Lung (tissue), 12 donors: Measurements from ENCODE around the gene CYSRT1. TPM values are rescaled to one million over a fixed set of nuclear protein-coding genes. Genes with fewer than 3 reads are reported as not detected.

ENCODE experiments used
- ATAC-seq: fragments of 200-7000 bp; cut with Tn5 transposase; one replicate; pipeline ENCODE4 v1.9.1; 2020; ENCODE audit warnings: moderate number of reproducible peaks; ENCODE audit not compliant: insufficient read depth, low FRiP score
- DNase-seq, 3 donors: peaks; one replicate each; pipeline ENCODE4 v3.0.0-alpha.2; 2013 to 2017
- H3K27ac ChIP-seq, 2 donors: one replicate each; pipeline ENCODE4 v1.5.1; 2013; ENCODE audit warnings: mild to moderate bottlenecking in 2 of 2, moderate library complexity in 2 of 2, control low read depth in 1 of 2, inconsistent platforms in 1 of 2, low read depth in 1 of 2, low read length in 1 of 2
- H3K27me3 ChIP-seq, 3 donors: one replicate each; pipeline ENCODE4 v1.5.1; 2013; ENCODE audit warnings: low read length in 2 of 3; ENCODE audit not compliant: control insufficient read depth in 3 of 3, insufficient read depth in 3 of 3
- H3K36me3 ChIP-seq, 4 donors: one replicate each; pipeline ENCODE4 v1.5.1; 2013; ENCODE audit warnings: low read length in 4 of 4, mild to moderate bottlenecking in 1 of 4, moderate library complexity in 1 of 4; ENCODE audit not compliant: control insufficient read depth in 4 of 4, insufficient read depth in 4 of 4
- H3K4me1 ChIP-seq, 5 donors: one replicate each; pipeline ENCODE4 v1.5.1; 2013; ENCODE audit warnings: low read length in 5 of 5, mild to moderate bottlenecking in 2 of 5, moderate library complexity in 1 of 5; ENCODE audit not compliant: control insufficient read depth in 5 of 5, insufficient read depth in 5 of 5
- H3K4me3 ChIP-seq: one replicate; pipeline ENCODE4 v1.5.1; 2013; ENCODE audit warnings: mild to moderate bottlenecking, control low read depth, moderate library complexity
- H3K9ac ChIP-seq, 2 donors: one replicate each; pipeline ENCODE4 v1.5.1; 2013; ENCODE audit warnings: low read length in 2 of 2, control low read depth in 1 of 2; ENCODE audit not compliant: insufficient read depth in 1 of 2
- H3K9me3 ChIP-seq, 4 donors: one replicate each; pipeline ENCODE4 v1.5.1; 2013; ENCODE audit warnings: low read length in 3 of 4, mild to moderate bottlenecking in 1 of 4, moderate library complexity in 1 of 4; ENCODE audit not compliant: control insufficient read depth in 4 of 4, insufficient read depth in 3 of 4
- CTCF ChIP-seq: IDR thresholded peaks from 2 replicates; pipeline ENCODE4 v1.5.1; 2012; ENCODE audit warnings: mild to moderate bottlenecking; ENCODE audit errors: control extremely low read depth, extremely low read depth
- WGBS, 2 donors: extraction: QIAGEN DNeasy Blood & Tissue Kit; methylation state at CpG; one replicate each; pipeline ENCODE4 v1.1.7; 2013; 5-methylcytosine and 5-hydroxymethylcytosine counted together
- polyA plus RNA-seq, 2 donors: library from polyadenylated mRNA; stranded (reverse); fragments of 200-250 nt; gene quantifications; one replicate each; pipeline ENCODE4 v1.2.1, GENCODE V29; 2013
- total RNA-seq, 2 donors: library from RNA; depleted of rRNA in 1 of 2; stranded (reverse); fragments of >200 nt in 1 of 2; gene quantifications; one replicate each; pipeline ENCODE4 v1.2.1, GENCODE V29; 2014 to 2021
- donor health status: control.
- donor health status: control.
- donor health status: Bipolar disorder and iron deficiency.
- donor health status: healthy.
- donor health status: DM: yes; HTN: yes; CAD: no.

Gene CYSRT1
- total and polyA plus RNA-seq, 4 donors, result 0.70 to 2.7 (median 0.92) TPM; not detected in 1

GRCh38 chr9:137206602-137207001 lies 18.4 kb upstream of the CYSRT1 start:
- peaks cover 3 to 26% (median 23%) of the 10 kb centered on the region in 5 donors for H3K4me1 ChIP-seq
- H3K36me3 ChIP-seq, result peaks cover 0 to 14% (median 8%) of the 10 kb centered on the region in 4 donors
- no peak for ATAC-seq
- H3K9ac ChIP-seq, result no peak overlapping the region
- no peaks in the 10 kb centered on the region for H3K27me3 ChIP-seq
- H3K27ac ChIP-seq, result no peak overlapping the region
- no peak for DNase-seq
- TF ChIP-seq CTCF, result no peak
- no peak overlapping the region for H3K4me3 ChIP-seq
- H3K9me3 ChIP-seq, result peaks cover 0 to 2% (median 0%) of the 10 kb centered on the region in 4 donors
- 77 to 85% methylated on average over 7 of the region's 7 CpGs for WGBS, 2 donors

- H3K4me1 ChIP-seq, result peaks cover 0 to 5% (median 2%) of the 10 kb centered on the region in 5 donors
- H3K27ac ChIP-seq, result no peak overlapping the region
- no peaks in the 10 kb centered on the region for H3K9me3 ChIP-seq
- DNase-seq, result no peak
- H3K4me3 ChIP-seq, result no peak overlapping the region
- peaks cover 0 to 33% (median 6%) of the 10 kb centered on the region in 4 donors for H3K36me3 ChIP-seq
- H3K9ac ChIP-seq, result no peak overlapping the region
- TF ChIP-seq CTCF, result no peak
- WGBS, 2 donors, result 80% methylated on average over 13 of the region's 13 CpGs
- ATAC-seq, result no peak
- no peaks in the 10 kb centered on the region for H3K27me3 ChIP-seq
These were observed 13.4 kb upstream of the CYSRT1 start for GRCh38 chr9:137211532-137211931.

- Histone ChIP-seq H3K36me3 (peaks cover 0 to 32% (median 6%) of the 10 kb centered on the region in 4 donors), H3K4me3 (no peak overlapping the region)
These were observed 12.5 kb upstream of the CYSRT1 start for GRCh38 chr9:137212520-137212919.

More at GRCh38 chr9:137212520-137212919, 12.5 kb upstream of the CYSRT1 start:
- no peak overlapping the region for H3K27ac ChIP-seq
- no peaks in the 10 kb centered on the region for H3K27me3 ChIP-seq
- H3K4me1 ChIP-seq, result peaks cover 0 to 3% (median 0%) of the 10 kb centered on the region in 5 donors
- no peak for ATAC-seq
- no peak overlapping the region for H3K9ac ChIP-seq
- no peak for DNase-seq
- H3K9me3 ChIP-seq, result no peaks in the 10 kb centered on the region
- no peak for TF ChIP-seq CTCF
- WGBS, 2 donors, result 88 to 89% methylated on average over 21 of the region's 21 CpGs
